NCI-H2171 treated with DMSO at 0.1 percent for 48 hours (cell line): ENCODE data around the gene PLA2G10.
"Not testable (repeated sequence)": the region's sequence is repeated elsewhere in the genome, so short reads cannot be mapped to it uniquely, and the experiment has no call there.

Source experiments
- DNase-seq: peaks from one replicate; lab custom pipeline; 2025; lab: John Stamatoyannopoulos, UW

The PLA2G10 gene, protein sequence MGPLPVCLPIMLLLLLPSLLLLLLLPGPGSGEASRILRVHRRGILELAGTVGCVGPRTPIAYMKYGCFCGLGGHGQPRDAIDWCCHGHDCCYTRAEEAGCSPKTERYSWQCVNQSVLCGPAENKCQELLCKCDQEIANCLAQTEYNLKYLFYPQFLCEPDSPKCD

DNA sequence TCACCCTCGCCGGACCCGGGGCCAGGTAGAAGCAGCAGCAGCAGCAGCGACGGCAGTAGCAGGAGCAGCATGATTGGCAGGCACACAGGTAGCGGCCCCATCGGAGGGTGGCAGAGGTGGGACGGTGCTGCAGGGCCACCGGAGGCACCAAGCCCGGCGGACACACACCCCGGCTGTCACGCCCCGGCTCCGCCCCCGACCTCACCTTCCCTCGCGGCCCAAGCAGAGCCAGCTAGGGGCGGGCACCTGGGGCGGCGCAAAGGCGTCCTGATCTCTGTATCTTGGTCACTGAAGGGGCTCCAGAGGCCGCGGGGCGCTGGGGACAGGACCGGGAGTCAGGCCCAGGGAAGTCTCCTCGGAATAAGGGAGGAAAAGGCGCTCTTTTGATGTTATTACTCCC, at the start of gene PLA2G10:
Gene PLA2G10, minus strand, starts transcription at position 180 of the 400 bp plus-strand sequence. Its CDS starts 79 bp downstream, at position 101.
- DNase-seq: not testable (repeated sequence)

DNA sequence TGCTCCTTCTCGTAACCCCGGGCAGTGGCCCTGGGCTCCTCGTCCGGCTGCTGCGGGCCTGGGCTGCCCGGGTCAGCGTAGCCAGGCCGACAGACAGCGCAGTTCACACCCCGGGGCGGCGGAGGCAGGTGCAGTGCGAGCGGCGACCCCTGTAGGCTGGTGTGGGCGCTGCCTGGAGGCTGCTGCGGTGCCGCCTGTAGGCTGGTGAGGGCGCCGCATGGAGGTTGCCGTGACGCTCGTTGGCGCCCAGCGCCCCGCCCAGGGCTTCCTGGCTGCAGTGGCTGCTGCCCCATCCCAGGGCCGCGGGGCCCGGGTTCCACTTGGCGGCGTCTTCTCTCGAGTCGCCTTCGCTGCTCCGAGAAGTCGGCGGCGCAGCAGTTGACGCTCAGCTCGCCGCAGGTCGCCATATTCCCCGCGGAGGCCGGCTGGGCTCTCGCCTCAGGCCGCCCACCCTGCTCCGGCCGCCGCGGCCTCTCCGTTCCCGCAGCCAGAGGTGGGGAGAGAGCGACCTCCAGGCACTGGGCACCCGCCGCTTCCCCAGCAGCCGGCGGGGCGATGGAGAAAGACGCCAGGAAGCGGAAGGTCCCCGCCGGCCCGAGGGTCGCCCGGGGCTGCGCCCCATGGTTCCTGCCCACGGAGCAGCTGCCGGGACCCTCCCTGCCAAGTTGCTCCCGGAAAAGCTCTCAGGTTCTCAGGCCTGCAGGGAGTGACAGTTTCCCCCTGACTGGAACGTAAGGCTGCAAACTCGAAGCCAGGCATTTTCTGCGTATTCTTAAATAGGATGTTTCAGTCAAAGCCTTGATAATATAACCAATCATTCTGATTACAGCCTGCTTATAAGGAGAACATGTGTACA, 48.4 kb upstream of the PLA2G10 start, which contains the start of gene NPIPA2:
Gene NPIPA2, plus strand, starts transcription at position 261 of the 856 bp plus-strand sequence. CDS start 5,533 bp downstream, outside the sequence.
- not testable (repeated sequence) for DNase-seq

DNA sequence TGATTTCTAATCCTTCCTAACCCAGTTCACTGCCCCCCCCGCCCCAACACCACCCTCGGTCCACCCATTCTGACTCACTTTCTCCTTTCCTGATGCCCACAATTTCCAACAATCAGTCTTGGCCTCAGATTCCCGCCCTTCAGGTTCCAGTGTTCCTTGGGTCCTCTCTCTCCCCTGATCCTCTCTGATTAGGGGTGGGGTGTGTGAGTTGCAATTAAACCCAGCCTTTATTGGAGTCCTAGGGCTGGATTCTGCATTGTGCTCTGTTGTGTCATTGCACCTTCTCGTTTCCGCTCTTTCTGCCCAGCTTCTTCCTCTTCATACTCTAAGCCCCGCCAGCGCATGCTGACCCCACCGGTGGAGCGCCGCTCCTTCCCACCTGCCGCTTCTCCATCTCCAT, 47.7 kb upstream of the PLA2G10 start:
- not testable (repeated sequence) for DNase-seq

DNA sequence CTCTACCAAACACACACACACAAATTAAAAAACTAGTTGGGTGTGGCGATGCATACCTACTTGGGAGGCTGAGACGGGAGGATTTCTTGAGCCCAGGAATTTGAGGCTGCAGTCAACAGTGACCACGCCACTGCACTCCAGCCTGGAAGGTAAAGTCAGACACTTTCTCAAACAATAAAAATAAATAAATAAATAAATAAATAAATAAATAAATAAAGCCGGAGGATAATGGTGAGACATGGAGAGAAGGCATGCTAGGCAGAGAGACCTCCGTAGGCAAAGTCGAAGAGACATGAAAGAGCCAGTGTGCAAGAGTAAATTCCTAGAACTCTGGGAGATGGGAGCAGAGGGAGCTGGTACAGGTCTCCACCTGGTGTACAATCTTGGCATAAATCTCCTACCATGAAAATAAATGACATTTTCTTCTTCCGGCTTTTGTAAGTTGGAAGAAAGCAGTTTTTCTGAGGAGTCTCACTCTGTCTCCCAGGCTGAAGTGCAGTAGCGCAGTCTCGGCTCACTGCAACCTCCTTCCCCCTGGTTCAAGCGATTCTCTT, 46.8 kb upstream of the PLA2G10 start:
- DNase-seq: not testable (repeated sequence)

DNA sequence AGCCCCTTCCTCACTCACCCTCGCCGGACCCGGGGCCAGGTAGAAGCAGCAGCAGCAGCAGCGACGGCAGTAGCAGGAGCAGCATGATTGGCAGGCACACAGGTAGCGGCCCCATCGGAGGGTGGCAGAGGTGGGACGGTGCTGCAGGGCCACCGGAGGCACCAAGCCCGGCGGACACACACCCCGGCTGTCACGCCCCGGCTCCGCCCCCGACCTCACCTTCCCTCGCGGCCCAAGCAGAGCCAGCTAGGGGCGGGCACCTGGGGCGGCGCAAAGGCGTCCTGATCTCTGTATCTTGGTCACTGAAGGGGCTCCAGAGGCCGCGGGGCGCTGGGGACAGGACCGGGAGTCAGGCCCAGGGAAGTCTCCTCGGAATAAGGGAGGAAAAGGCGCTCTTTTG, 39.1 kb upstream of the PLA2G10 start:
- DNase-seq: not testable (repeated sequence)

DNA sequence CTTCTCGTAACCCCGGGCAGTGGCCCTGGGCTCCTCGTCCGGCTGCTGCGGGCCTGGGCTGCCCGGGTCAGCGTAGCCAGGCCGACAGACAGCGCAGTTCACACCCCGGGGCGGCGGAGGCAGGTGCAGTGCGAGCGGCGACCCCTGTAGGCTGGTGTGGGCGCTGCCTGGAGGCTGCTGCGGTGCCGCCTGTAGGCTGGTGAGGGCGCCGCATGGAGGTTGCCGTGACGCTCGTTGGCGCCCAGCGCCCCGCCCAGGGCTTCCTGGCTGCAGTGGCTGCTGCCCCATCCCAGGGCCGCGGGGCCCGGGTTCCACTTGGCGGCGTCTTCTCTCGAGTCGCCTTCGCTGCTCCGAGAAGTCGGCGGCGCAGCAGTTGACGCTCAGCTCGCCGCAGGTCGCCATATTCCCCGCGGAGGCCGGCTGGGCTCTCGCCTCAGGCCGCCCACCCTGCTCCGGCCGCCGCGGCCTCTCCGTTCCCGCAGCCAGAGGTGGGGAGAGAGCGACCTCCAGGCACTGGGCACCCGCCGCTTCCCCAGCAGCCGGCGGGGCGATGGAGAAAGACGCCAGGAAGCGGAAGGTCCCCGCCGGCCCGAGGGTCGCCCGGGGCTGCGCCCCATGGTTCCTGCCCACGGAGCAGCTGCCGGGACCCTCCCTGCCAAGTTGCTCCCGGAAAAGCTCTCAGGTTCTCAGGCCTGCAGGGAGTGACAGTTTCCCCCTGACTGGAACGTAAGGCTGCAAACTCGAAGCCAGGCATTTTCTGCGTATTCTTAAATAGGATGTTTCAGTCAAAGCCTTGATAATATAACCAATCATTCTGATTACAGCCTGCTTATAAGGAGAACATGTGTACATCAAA, 9.3 kb upstream of the PLA2G10 start, which contains the start of gene NPIPA3:
Gene NPIPA3, plus strand, starts transcription at position 256 of the 856 bp plus-strand sequence. CDS start 5,533 bp downstream, outside the sequence.
- not testable (repeated sequence) for DNase-seq

DNA sequence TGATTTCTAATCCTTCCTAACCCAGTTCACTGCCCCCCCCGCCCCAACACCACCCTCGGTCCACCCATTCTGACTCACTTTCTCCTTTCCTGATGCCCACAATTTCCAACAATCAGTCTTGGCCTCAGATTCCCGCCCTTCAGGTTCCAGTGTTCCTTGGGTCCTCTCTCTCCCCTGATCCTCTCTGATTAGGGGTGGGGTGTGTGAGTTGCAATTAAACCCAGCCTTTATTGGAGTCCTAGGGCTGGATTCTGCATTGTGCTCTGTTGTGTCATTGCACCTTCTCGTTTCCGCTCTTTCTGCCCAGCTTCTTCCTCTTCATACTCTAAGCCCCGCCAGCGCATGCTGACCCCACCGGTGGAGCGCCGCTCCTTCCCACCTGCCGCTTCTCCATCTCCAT, 8.6 kb upstream of the PLA2G10 start:
- not testable (repeated sequence) for DNase-seq

DNA sequence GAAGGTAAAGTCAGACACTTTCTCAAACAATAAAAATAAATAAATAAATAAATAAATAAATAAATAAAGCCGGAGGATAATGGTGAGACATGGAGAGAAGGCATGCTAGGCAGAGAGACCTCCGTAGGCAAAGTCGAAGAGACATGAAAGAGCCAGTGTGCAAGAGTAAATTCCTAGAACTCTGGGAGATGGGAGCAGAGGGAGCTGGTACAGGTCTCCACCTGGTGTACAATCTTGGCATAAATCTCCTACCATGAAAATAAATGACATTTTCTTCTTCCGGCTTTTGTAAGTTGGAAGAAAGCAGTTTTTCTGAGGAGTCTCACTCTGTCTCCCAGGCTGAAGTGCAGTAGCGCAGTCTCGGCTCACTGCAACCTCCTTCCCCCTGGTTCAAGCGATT, 7.8 kb upstream of the PLA2G10 start:
- DNase-seq: not testable (repeated sequence)

DNA sequence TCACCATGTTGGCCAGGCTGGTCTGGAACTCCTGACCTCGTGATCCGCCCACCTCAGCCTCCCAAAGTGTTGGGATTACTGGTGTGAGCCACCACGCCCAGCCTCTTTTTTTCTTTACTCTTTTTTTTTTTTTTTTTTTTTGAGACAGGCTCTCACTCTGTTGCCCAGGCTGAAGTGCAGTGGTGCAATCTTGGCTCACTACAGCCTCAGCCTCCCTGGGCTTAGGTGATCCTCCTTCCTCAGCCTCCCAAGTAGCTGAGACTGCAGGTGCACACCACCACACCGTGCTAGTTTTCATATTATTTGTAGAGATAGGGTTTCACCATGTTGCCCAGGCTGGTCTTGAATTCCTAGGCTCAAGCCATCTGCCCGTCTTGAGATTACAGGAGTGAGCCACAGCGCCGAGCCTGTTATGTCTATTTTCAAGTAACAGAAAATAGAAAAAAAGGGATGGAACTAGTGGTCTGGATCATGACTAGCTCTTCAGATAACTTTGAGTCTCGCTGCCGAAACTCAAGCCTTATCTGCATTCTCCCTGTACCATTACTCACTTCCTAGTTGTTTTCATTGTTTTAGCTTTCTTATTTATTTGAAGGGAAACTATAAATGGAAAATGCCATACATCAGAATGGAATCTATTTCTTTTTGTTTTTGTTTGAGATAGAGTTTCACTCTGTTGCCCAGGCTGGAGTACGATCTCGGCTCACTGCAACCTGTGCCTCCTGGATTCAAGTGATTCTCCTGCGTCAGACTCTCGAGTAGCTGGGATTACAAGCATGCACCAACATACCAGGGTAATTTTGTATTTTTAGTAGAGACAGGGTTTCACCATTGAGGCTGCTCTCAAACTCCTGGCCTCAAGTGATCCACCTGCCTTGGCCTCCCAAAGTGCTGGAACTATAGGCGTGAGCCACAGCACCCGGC, 8.0 kb downstream of the PLA2G10 start:
- DNase-seq: not testable (repeated sequence)

DNA sequence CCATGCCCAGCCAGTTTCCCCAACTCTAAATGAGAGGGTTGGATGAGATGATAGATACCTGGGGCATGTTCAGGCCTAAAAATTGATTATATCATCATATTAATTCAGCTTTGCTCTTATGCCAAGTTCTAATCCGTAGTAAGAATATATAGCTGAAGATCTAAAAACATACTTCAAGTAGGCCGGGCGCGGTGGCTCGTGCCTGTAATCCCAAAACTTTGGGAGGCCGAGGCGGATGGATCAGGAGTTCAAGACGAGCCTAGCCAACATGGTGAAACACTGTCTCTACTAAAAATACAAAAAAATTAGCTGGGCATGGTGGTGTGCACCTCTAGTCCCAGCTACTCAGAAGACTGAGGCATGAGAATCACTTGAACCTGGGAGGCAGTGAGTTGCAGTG, 12.0 kb downstream of the PLA2G10 start:
- DNase-seq: no peak

DNA sequence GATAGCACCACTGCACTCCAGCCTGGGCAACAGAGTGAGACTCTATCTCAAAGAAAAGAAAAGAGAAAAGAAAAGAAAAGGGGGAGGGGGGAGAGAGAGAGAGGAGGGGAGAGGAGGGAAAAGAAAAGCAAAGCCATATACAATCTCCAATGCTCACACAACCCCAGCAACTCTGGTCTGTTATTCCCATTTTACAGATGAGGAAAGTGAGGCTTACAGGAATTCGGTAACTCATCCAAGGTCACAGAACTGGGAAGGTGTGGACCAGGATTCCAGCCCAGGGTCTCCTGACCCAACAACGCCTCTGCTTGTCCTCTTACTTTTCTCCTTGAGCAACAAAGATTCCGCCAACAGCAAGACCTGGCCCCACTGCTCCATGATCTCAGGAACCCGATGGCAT, 13.0 kb downstream of the PLA2G10 start:
- no peak for DNase-seq

DNA sequence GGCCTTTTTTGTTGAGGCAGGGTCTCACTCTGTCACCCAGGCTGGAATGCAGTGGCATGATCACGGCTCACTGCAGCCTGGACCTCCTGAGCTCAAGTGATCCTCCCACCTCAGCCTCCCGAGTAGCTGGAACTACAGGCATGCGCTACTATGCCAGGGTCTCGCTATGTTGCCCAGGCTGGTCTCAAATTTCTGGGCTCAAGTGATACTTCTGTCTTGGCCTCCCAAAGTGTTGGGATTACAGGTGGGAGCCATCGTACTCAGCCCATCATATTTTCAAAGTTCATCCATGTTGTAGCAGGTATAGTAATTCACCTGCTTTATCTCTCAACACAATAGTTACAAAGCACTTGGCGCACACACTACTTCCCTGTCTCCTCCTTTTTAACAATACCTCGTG, 13.7 kb downstream of the PLA2G10 start:
- not testable (repeated sequence) for DNase-seq

DNA sequence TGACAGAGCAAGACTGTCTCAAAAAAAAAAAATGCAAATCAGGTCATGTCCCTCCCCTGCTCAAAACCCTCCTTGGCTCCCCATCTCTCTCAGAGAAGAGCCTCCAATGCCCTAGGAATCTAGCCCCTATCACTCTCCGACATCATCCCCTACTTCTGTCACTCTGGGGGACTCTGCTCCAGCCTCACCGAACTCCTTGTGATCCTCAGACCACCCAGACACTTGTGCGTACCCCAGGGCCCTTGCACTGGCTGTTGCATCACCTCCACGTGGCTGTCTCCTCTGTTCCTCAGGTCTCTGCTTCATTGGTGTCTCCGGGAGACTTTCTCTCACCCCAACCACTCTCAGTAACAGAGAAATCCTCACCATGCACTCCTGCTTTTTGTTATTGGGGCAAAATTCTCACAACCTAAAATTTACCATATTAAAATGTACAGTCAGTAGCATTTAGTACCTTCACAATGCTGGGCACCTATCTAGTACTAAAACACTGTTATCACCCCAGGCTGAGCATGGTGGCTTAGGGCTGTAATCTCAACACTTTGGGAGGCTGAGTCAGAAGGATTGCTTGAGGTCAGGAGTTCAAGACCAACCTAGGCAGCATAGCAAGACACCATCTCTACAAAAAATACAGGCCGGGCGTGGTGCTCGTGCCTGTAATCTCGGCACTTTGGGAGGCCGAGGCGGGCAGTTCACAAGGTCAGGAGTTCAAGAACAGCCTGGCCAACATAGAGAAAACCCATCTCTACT, 15.2 kb downstream of the PLA2G10 start:
- no peak for DNase-seq

DNA sequence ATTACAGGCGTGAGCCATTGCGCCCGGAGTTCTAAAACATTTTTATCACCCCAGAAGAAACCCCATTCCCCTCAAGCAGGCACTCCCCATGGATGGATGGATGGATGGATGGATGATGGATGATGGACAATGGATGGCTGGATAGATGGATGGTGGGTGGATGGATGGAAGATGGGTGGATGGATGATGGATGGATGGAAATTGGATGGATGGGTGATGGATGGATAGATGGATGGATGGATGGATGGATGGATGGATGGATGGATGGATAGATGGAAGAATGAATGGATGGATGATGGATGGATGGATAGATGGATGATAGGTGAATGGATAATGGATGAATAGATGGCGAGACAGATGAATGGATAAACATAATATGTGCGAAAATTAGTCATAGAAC, 16.5 kb downstream of the PLA2G10 start:
- no peak for DNase-seq

DNA sequence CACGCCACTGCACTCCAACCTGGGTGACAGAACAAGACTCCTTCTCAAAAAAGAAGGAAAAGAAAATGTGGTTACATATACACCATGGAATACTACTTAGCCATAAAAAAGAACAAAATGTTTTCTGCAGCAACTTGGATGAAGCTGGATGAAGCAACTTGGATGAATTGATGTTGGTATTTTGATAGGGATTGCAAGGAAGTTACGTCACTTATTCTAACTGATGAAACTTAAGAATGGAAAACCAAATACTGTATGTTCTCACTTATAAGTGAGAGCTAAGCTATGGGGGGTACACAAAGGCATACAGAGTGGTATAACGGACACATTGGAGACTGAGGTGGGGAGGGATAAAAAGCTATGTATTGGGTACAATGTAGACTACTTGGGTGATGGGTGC, 17.5 kb downstream of the PLA2G10 start:
- DNase-seq: no peak

DNA sequence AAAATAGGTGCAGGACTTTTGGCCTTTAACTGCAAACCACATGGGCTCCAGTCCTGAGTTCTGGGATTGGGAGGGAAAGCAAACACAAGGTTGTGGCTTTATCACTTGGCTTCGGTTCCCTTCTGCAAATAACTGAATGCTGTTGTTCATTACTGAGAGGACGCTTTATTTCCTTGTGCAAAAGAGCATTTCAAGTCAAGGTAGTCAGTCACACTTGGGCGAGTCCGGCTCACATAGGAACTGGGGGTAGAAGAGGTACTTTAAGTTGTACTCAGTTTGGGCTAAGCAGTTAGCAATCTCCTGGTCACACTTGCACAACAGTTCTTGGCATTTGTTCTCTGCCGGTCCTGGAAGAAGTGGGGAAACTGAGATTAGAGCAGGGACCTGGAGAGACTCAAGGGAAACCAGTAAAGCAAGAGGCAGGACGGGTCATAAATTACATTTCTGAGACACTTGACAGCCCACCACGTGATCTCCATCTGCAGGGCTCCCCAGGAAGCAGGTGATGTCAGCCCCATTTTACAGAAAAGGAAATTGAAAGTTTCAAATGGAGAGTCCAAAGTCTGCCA, 21.6 kb downstream of the PLA2G10 start:
- DNase-seq: no peak

DNA sequence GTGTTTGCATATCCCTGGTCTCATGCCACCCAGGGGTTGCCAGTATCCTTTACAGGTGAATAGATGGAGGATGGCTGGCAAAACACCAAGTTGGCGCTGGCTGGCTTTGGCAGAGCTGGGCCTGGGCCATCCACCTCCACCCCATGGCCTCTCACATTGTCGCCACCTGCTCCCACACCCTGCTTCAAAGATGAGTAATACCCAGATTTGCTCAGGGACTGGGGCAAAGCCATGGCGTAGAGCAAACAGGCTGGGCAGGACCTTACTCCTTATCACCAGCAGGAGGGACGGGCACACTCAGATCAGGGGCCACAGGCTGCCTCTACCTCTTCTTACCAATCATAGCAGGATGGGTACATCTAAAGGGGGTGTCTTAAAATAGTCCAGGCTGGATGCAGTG, 24.3 kb downstream of the PLA2G10 start:
- DNase-seq: no peak

DNA sequence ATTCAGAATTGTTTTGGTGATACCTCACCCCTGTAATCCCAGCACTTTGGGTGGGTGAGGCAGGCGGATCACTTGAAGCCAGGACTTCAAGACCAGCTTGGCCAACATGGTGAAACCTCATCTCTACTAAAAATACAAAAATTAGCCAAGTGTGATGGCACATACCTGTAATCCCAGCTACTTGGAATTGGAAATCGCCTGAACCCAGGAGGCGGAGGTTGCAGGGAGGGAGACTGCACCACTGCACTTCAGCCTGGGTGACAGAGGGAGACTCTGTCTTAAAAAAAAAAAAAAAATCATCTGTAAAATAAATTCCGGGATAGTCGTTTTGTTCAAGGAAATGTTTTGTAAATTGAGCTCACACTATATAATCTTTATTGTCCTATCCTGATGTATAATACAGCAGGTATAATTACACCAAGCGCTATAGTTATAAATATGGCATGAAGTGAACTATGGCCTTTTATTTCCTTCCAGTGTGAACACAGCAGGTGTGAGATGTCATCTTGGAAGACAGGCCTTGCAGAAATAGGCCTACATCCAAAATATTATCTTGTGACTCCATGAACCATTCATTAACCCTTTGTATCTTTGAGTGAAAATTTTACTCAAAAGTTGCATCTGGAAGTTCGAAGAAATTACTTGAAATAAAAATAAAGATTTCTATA, 25.4 kb downstream of the PLA2G10 start:
- DNase-seq: no peak
